Choroid plexus epithelial cell (primary cell): ENCODE measurements around the gene IARS1.

Source experiments
- DNase-seq: peaks from one replicate; pipeline ENCODE4 v3.0.0-alpha.2; 2010; ENCODE audit warnings: low read depth
- H3K4me3 ChIP-seq: 2 replicates; pipeline ENCODE4 v1.5.1; 2011; ENCODE audit warnings: low read depth, mild to moderate bottlenecking, control low read depth, low read length, moderate library complexity
- CTCF ChIP-seq: conservative IDR thresholded peaks from 2 replicates; pipeline ENCODE4 v1.5.1; 2011; ENCODE audit warnings: low read depth, mild to moderate bottlenecking, control low read depth, inconsistent platforms, low read length, moderate library complexity

Gene IARS1

GRCh38 chr9:92266486-92266885 lies 27.0 kb downstream of the IARS1 start:
- H3K4me3 ChIP-seq: no peak overlapping the region
- peak; percentile 45 for DNase-seq
- TF ChIP-seq CTCF: no peak

- no peak for TF ChIP-seq CTCF
- peak; percentile 15 for DNase-seq
- H3K4me3 ChIP-seq: no peak overlapping the region
Measured at GRCh38 chr9:92265154-92265553, 28.3 kb downstream of the IARS1 start.

DNA sequence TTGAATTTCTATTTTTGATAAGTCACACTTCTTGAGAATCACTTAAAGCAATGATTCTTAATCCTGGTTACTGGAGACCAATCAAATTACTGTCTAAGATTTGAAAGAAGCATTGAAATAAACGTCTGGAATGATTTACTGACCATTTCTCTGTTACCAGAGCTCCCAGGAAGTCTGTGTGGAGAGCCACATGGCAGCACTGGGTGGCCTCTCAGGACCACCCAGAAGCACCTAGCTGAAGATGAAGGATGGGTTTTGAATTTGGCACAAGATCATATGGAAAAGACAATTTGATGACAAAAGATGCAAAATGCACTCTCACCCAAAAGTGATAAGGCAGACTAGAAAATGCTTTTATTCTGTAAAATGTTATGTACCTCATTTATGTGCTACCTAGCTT lies 30.4 kb downstream of the IARS1 start:
- no peak overlapping the region for H3K4me3 ChIP-seq
- no peak for TF ChIP-seq CTCF
- DNase-seq: no peak

DNA sequence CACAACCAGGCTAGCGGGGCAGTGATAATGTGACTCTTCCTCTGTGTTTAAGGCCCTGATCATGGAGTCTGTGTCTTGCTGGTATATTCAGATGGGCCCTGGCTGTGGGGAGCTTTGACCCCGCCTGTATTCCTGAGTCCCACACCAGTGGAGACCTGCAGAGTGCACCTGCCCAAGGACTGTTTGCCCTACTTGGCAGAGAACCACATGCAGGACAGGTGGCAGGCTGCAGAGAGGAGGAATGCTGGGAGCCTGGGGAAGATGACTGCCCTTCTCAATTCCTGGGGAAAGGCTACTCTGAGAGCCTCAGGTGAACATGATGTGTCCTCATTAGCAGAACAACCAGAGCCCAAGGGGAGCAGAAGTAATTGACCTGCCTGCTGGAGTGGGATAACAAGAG lies 36.2 kb downstream of the IARS1 start:
- H3K4me3 ChIP-seq: no peak overlapping the region
- no peak for TF ChIP-seq CTCF
- DNase-seq: no peak

GRCh38 chr9:92254381-92255337 lies 38.8 kb downstream of the IARS1 start:
- TF ChIP-seq CTCF: peak; percentile 4
- H3K4me3 ChIP-seq: no peak overlapping the region
- no peak for DNase-seq

DNA sequence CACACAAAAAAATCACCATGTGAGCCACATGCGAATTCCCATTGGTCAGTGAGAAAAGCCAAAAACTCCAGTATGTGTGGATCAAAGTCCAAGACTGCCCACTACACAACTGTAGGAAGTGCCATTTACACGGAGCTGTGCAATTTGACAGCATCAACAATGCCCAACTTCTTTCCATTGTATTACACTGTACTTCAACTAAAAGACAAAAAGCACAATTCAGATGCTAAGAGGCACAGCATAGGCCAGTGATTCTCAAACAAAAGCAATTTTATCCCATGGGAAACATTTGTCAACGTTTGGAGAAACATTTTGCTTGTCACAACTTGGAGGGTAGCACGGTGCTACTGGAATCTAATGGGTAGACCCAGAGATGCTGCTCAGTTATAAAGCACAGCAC lies 39.8 kb downstream of the IARS1 start:
- no peak for TF ChIP-seq CTCF
- no peak for DNase-seq
- H3K4me3 ChIP-seq: no peak overlapping the region

DNA sequence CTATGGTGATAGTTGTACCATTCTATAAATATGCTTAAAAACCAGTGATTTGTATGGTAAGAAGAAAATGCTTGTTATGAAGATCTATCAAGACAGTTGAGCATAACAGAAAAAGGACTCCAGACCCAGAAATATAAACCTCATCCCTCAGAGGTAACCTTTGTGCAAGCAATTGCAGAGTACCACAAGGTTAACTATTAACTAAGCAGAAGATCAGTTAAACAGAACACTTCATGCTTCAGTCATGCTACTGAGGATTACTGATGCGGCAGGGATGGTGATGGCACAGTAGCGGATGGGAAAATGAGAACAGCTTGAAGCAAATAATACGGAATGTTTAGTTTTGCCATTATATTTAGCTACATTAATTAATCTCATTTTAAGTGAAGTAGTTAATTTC lies 45.5 kb downstream of the IARS1 start:
- DNase-seq: no peak
- no peak overlapping the region for H3K4me3 ChIP-seq
- TF ChIP-seq CTCF: no peak
